Small intestine (tissue), 16 donors: ENCODE measurements around the gene NOP58. TPM values are rescaled to one million over a fixed set of nuclear protein-coding genes. Genes with fewer than 3 reads are reported as not detected.
"Not testable (repeated sequence)": the region's sequence is repeated elsewhere in the genome, so short reads cannot be mapped to it uniquely, and the experiment has no call there.

ENCODE experiments used
- DNase-seq, 2 donors: peaks; one replicate each; pipeline versions ENCODE4 v3.0.0 to v3.0.0-alpha.2; 2013
- FAIRE-seq: peaks from 2 replicates; lab custom pipeline; 2012; peaks lifted over from hg19 to GRCh38; lab: Jason Lieb, UNC
- H3K27ac ChIP-seq, 3 donors: one replicate each; pipeline ENCODE4 v1.5.1; 2013; ENCODE audit warnings: low read length in 2 of 3, mild to moderate bottlenecking in 2 of 3, control low read depth in 1 of 3, inconsistent platforms in 1 of 3, low read depth in 1 of 3, moderate library complexity in 1 of 3
- H3K27me3 ChIP-seq, 3 donors: one replicate each; pipeline ENCODE4 v1.6.1; 2013; ENCODE audit warnings: low read length in 3 of 3, inconsistent platforms in 1 of 3; ENCODE audit not compliant: control insufficient read depth in 3 of 3, insufficient read depth in 3 of 3
- H3K36me3 ChIP-seq, 3 donors: one replicate each; pipeline ENCODE4 v1.6.1; 2013; ENCODE audit warnings: low read length in 3 of 3, inconsistent platforms in 1 of 3, low read depth in 1 of 3, mild to moderate bottlenecking in 1 of 3, moderate library complexity in 1 of 3; ENCODE audit not compliant: control insufficient read depth in 3 of 3, insufficient read depth in 2 of 3
- H3K4me1 ChIP-seq, 3 donors: one replicate each; pipeline ENCODE4 v1.6.1; 2013; ENCODE audit warnings: low read length in 2 of 3, inconsistent platforms in 1 of 3, low read depth in 1 of 3, mild to moderate bottlenecking in 1 of 3, moderate library complexity in 1 of 3; ENCODE audit not compliant: control insufficient read depth in 3 of 3, insufficient read depth in 2 of 3
- H3K4me3 ChIP-seq, 3 donors: one replicate each; pipeline ENCODE4 v1.5.1; 2013; ENCODE audit warnings: low read length in 3 of 3, control low read depth in 1 of 3, inconsistent platforms in 1 of 3, low read depth in 1 of 3, mild to moderate bottlenecking in 1 of 3, moderate library complexity in 1 of 3
- H3K9me3 ChIP-seq, 2 donors: one replicate each; pipeline ENCODE4 v1.6.1; 2013; ENCODE audit warnings: low read depth in 1 of 2, low read length in 1 of 2; ENCODE audit not compliant: control insufficient read depth in 2 of 2, insufficient read depth in 1 of 2
- WGBS, 3 donors: extraction: QIAGEN DNeasy Blood & Tissue Kit; methylation state at CpG; one replicate each; pipeline ENCODE4 v1.1.7; 2013; 5-methylcytosine and 5-hydroxymethylcytosine counted together
- long read RNA-seq, 10 donors: transcript quantifications; one replicate each; lab custom pipeline, GENCODE V29; 2026
- polyA plus RNA-seq, 4 donors: library from polyadenylated mRNA; stranded (reverse) in 3 of 4; unstranded in 1 of 4; fragments of 200-250 nt in 3 of 4; fragments of 120-200 nt in 1 of 4; gene quantifications; one replicate each; pipeline versions ENCODE4 v1.2.1 to v1.2.3, GENCODE V29; 2013
- donor health status: healthy with polysubstance abuse.
- donor health status: control.
- donor health status: control.
- donor health status: Bipolar disorder and iron deficiency.
- donor health status: healthy.

NOP58 gene, protein sequence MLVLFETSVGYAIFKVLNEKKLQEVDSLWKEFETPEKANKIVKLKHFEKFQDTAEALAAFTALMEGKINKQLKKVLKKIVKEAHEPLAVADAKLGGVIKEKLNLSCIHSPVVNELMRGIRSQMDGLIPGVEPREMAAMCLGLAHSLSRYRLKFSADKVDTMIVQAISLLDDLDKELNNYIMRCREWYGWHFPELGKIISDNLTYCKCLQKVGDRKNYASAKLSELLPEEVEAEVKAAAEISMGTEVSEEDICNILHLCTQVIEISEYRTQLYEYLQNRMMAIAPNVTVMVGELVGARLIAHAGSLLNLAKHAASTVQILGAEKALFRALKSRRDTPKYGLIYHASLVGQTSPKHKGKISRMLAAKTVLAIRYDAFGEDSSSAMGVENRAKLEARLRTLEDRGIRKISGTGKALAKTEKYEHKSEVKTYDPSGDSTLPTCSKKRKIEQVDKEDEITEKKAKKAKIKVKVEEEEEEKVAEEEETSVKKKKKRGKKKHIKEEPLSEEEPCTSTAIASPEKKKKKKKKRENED
- 10 to 100 TPM; 32.4 to 81.7 (median 56.5) TPM for polyA plus RNA-seq
- long read RNA-seq, donor 1, result 0 reads
- long read RNA-seq, donor 2, transcript NOP58-206 (4 exons, 599 nt), result major isoform, 7 of 17 reads
- long read RNA-seq, donor 2, partial matches to known transcripts, result 8 of 17 reads
- long read RNA-seq, donor 2, other reads (novel, unspliced or antisense), result 0 of 17 reads
- long read RNA-seq, donor 3, transcript NOP58-206 (4 exons, 599 nt), result major isoform, 6 of 47 reads
- long read RNA-seq, donor 3, partial matches to known transcripts, result 34 of 47 reads
- long read RNA-seq, donor 3, other reads (novel, unspliced or antisense), result 0 of 47 reads
- long read RNA-seq, donor 4, result 0 reads
- long read RNA-seq, donor 5, partial matches to known transcripts, result 12 of 13 reads
- long read RNA-seq, donor 5, other reads (novel, unspliced or antisense), result 0 of 13 reads
- long read RNA-seq, donor 6, transcript NOP58-201 (15 exons, 2,046 nt), result major isoform, 6 of 33 reads
- long read RNA-seq, donor 6, partial matches to known transcripts, result 22 of 33 reads
- long read RNA-seq, donor 6, other reads (novel, unspliced or antisense), result 0 of 33 reads
- long read RNA-seq, donor 7, result 0 reads
- long read RNA-seq, donor 8, result 0 reads
- long read RNA-seq, donor 9, partial matches to known transcripts, result 0 of 3 reads
- long read RNA-seq, donor 9, other reads (novel, unspliced or antisense), result 0 of 3 reads
- long read RNA-seq, donor 10, transcript NOP58-206 (4 exons, 599 nt), result major isoform, 16 of 61 reads
- long read RNA-seq, donor 10, partial matches to known transcripts, result 36 of 61 reads
- long read RNA-seq, donor 10, other reads (novel, unspliced or antisense), result 0 of 61 reads

DNA sequence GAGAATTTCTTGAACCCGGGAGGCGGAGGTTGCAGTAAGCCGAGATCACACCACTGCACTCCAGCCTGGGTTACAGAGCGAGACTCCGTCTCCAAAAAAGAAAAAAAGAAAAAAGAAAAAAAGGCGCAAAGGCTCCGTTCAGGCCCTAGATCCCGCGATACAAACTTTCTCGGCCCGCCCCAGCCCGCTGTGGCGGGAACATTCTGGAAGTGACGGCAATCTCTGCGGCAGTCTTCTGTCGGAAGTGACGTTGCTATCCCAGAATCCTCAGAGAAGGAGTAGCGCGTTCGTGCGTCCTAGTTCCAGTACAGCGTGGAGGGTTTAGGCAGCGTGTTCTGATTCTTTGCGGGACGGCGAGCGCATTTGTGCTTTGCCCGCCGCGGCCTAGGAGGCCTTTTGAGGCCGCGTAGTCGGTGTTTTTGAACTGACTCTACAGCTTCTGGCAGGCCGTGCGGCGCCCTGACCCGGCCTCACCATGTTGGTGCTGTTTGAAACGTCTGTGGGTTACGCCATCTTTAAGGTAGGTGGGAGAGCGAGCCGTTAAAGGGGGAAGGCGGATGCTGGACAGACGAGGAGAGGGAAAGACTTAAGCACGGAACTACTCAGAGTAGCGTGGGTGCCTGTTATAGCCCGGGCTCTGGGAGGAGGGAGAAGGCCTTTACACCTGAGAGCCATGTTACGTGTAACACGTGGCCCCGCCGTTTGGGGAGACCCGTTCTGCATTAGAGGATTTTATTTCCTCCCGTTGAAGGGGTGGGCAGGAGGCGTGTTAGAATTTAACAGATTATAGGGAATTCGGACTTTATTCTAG lies at the start of gene NOP58:
Gene NOP58, plus strand, starts transcription at position 297 of the 811 bp plus-strand sequence. Its CDS starts 179 bp downstream, at position 476.
- Histone ChIP-seq H3K4me1 (peaks cover 0 to 2% (median 0%) of the 10 kb centered on the region in 3 donors), H3K27ac (peak within 1 kb of the TSS; percentile 83 to 99 (median 96)), H3K9me3 (no peaks in the 10 kb centered on the region), H3K36me3 (peaks cover 0 to 10% (median 0%) of the 10 kb centered on the region in 3 donors), H3K4me3 (peak within 1 kb of the TSS; percentile 81 to 93 (median 84)), H3K27me3 (no peaks in the 10 kb centered on the region)
- peak; percentile 96 to 98 for DNase-seq
- no peak for FAIRE-seq
- 0% methylated on average over 54 of the region's 54 CpGs for WGBS, 3 donors

DNA sequence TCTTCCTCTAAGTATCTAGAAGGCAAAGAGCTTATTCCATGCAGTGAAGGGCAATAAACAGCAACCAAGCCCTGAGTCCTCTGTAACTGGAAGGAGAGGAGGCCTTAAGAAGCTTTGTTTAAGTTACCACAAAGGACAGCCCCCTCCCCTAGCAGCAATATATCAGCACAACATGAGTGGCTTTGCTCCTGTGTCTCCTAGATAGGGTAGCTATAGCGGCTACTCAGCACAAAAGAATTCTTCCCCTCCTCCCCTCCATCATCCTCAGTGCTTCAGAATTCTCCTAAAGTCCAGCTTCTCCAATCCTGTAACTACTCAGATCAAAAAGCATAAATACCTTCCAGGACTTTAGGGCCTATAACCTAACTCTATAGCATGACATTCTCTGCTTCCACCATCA lies 43.7 kb upstream of the NOP58 start:
- Histone ChIP-seq H3K27ac (no peak overlapping the region), H3K36me3 (peaks cover 2 to 15% (median 2%) of the 10 kb centered on the region in 3 donors), H3K4me3 (no peak overlapping the region), H3K9me3 (no peaks in the 10 kb centered on the region), H3K4me1 (no peaks in the 10 kb centered on the region), H3K27me3 (no peaks in the 10 kb centered on the region)
- FAIRE-seq (no peak), DNase-seq (no peak)
- WGBS, 3 donors, result 76 to 93% (median 87%) methylated on average over 1 of the region's 1 CpG

DNA sequence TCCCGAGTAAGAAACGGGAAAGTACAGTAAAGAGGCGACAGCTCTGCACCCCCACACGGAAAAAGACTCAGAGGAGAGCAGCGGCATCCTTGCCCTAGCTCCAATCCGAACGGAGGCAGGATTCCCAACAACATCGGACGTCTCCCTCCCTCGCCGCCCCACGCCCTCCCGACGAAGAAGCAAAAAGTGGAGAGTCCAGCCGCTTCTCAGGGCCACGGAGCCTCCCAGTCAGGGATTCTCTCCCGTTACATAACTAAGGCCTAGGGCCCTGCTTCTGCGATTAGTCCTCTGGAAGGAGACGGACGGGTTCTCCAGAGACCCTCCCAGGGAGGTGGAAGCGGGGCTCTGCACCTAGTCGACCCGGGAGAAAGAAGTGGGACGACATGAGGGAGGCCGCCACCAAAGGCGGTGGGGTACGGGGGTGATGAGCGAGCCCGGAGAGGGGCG lies 27.8 kb upstream of the NOP58 start:
- FAIRE-seq (no peak), DNase-seq (peak; percentile 33 to 68)

DNA sequence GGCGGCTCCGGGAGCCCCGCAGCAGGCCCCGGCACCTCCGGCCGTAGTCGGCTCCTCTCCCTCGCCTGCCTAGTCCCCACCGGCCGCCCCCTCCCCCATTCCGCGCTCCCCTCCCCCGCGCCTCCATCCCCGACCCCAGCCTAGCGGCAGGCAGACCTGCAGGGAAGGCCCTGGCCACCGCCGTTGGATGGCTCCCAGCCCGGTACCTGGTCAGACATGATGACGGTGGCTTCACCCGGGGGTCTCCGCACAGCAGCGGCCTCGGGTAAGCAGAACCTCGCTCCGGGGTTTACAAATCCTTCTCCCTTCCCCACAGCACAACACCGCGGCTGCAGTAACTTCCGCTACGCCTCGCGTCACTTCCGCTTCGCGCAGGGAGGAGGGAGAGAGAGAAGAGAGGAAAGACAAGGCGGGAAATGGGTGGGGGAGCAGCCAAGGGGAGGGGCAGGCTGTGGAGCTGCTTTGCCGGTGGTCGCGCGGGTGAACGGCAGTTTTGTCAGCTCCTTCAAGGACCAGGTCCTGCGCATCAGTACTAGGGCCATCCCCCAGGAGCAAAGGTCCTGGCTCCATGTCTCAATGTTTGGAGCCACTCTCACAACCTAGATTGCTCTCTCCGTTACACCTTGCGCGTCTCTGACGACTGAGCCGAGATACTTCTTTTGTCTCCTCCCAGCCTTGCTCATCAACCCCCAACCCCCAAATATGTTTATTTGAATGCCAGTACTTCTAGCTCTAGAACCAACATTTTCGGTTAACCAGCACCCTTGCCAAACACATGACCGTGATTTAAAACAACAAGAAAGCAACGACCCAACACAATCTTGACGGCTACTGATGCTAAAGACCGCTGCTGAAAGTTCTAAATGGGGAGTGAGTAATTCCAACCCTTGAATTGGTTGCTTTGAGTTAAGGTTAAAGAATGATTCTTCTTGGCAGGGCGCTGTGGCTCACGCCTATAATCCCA lies 27.0 kb upstream of the NOP58 start, which contains the start of gene SUMO1:
Gene SUMO1, minus strand, starts transcription at position 364 of the 964 bp plus-strand sequence. Its CDS starts 146 bp downstream, at position 218.
- peak within 1 kb of the TSS; percentile 74 to 93 (median 85) for H3K27ac ChIP-seq
- FAIRE-seq (no peak), DNase-seq (peak; percentile 93 to 96)
- peaks cover 0 to 3% (median 0%) of the 10 kb centered on the region in 3 donors for H3K36me3 ChIP-seq
- 2 to 4% (median 3%) methylated on average over 41 to 54 of the region's 54 CpGs for WGBS, 3 donors
- no peaks in the 10 kb centered on the region for H3K4me1 ChIP-seq
- no peaks in the 10 kb centered on the region for H3K27me3 ChIP-seq
- H3K9me3 ChIP-seq, result no peaks in the 10 kb centered on the region
- peak within 1 kb of the TSS; percentile 91 to 99 (median 92) for H3K4me3 ChIP-seq

More for the DNA sequence above, 27.8 kb upstream of the NOP58 start:
- Histone ChIP-seq H3K27me3 (no peaks in the 10 kb centered on the region), H3K36me3 (peaks cover 0 to 3% (median 2%) of the 10 kb centered on the region in 3 donors), H3K4me1 (no peaks in the 10 kb centered on the region), H3K4me3 (peak overlapping the region; percentile 91 to 99 (median 92)), H3K27ac (peak overlapping the region; percentile 53 to 93 (median 85)), H3K9me3 (no peaks in the 10 kb centered on the region)
- WGBS, 3 donors, result 1% methylated on average over 30 of the region's 30 CpGs

DNA sequence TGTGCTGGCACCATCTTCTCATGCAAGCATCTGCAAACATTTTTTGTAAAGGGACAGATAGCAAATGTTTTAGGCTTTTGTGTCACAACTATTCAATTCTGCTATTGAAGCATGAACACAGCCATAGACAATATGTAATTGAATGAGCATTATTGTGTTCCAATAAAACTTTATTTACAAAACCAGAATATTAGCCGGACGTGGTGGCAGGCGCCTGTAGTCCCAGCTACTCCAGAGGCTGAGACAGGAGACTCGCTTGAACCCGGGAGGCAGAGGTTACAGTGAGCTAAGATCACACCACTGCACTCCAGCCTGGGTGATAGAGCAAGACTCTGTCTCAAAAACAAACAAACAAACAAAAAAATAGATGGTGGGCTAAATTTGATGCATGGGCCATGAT lies 17.9 kb upstream of the NOP58 start:
- H3K4me3 ChIP-seq, H3K27ac ChIP-seq, H3K36me3 ChIP-seq, H3K27me3 ChIP-seq, DNase-seq, H3K4me1 ChIP-seq, FAIRE-seq, H3K9me3 ChIP-seq: not testable (repeated sequence)
- WGBS, 3 donors, result 93 to 97% (median 95%) methylated on average over 5 of the region's 5 CpGs

DNA sequence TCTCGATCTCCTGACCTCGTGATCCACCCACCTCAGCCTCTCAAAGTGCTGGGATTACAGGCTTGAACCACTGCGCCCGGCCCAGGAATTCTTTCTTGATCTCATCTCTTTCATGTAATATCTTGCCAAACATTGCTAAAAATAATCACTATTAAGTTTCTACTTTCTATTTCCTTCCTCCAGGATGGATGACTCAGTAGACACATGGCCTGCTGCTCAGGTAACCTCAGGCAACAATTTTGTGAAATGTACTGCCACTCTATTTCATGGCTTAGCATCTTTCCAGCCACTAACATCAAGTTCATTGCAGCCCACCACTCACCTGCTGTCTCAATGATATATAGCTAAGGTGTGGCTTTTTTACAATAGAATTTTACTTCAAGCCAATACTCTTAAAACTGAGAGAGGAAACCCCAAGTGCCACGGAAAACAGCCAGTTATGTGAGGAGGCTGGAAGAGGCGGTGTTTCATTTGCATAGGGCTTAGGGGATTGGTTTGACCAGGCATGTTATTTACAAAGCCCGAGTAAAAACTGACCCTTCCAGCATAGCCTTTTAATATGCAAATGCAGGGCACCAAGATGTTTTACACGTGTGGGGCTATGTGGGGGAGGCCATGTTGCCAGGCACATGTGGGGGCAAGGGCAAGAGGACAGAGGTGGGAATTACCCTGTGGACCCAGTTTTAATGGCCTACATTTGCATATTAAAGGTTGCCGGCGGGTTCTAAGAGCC lies 15.9 kb upstream of the NOP58 start:
- H3K27ac ChIP-seq, result no peak overlapping the region
- WGBS, 3 donors, result 66 to 79% (median 76%) methylated on average over 10 of the region's 10 CpGs
- peaks cover 0 to 6% of the 10 kb centered on the region in 2 donors for H3K9me3 ChIP-seq
- no peak overlapping the region for H3K4me3 ChIP-seq
- H3K36me3 ChIP-seq, result no peaks in the 10 kb centered on the region
- H3K27me3 ChIP-seq, result no peaks in the 10 kb centered on the region
- DNase-seq (no peak), FAIRE-seq (no peak)
- H3K4me1 ChIP-seq, result no peaks in the 10 kb centered on the region
